GM19239 (cell line): ENCODE data around the gene DNPH1.

ENCODE experiments used
- DNase-seq: peaks from one replicate; pipeline ENCODE4 v3.0.0; 2011; ENCODE audit warnings: low spot score; ENCODE audit not compliant: insufficient read length
- FAIRE-seq: peaks from 2 replicates; lab custom pipeline; 2011; peaks lifted over from hg19 to GRCh38; lab: Jason Lieb, UNC

DNPH1 gene

GRCh38 chr6:43219814-43220213 lies 9.5 kb downstream of the DNPH1 start:
- DNase-seq (no peak), FAIRE-seq (no peak)

- DNase-seq (no peak), FAIRE-seq (no peak)
These were observed 10.2 kb downstream of the DNPH1 start for GRCh38 chr6:43219119-43219518.

- FAIRE-seq (no peak), DNase-seq (no peak)
These were observed 11.9 kb downstream of the DNPH1 start for GRCh38 chr6:43217351-43217750.

- FAIRE-seq (no peak), DNase-seq (no peak)
These were observed 13.1 kb downstream of the DNPH1 start for GRCh38 chr6:43216200-43216599.

- FAIRE-seq = no peak
- DNase-seq = no peak
These were observed 14.2 kb downstream of the DNPH1 start for GRCh38 chr6:43215066-43215465.

GRCh38 chr6:43213431-43213830 lies 15.8 kb downstream of the DNPH1 start:
- FAIRE-seq (no peak), DNase-seq (no peak)

- FAIRE-seq = no peak
- no peak for DNase-seq
These were observed 17.3 kb downstream of the DNPH1 start for GRCh38 chr6:43211955-43212354.

GRCh38 chr6:43207286-43207685 lies 22.0 kb downstream of the DNPH1 start:
- FAIRE-seq (no peak), DNase-seq (no peak)

GRCh38 chr6:43205849-43206248 lies 23.4 kb downstream of the DNPH1 start:
- DNase-seq (no peak), FAIRE-seq (no peak)

- FAIRE-seq = no peak
- DNase-seq = no peak
These were observed 24.8 kb downstream of the DNPH1 start for GRCh38 chr6:43204271-43205105.

GRCh38 chr6:43203718-43204095 lies 25.6 kb downstream of the DNPH1 start:
- FAIRE-seq (no peak), DNase-seq (no peak)

- no peak for FAIRE-seq
These were observed 26.1 kb downstream of the DNPH1 start for GRCh38 chr6:43203029-43203717.

GRCh38 chr6:43202451-43202850 lies 26.8 kb downstream of the DNPH1 start:
- FAIRE-seq (no peak), DNase-seq (no peak)

More at GRCh38 chr6:43203029-43203717, 26.1 kb downstream of the DNPH1 start:
- no peak for DNase-seq

GRCh38 chr6:43200541-43200940 lies 28.7 kb downstream of the DNPH1 start:
- FAIRE-seq (no peak), DNase-seq (no peak)

- FAIRE-seq = no peak
- DNase-seq = no peak
These were observed 29.4 kb downstream of the DNPH1 start for GRCh38 chr6:43199912-43200311.

- no peak for DNase-seq
- no peak for FAIRE-seq
These were observed 32.9 kb downstream of the DNPH1 start for GRCh38 chr6:43196337-43196736.

- no peak for DNase-seq
- FAIRE-seq = no peak
These were observed 35.4 kb downstream of the DNPH1 start for GRCh38 chr6:43193929-43194328.

- no peak for FAIRE-seq
- no peak for DNase-seq
These were observed 36.4 kb downstream of the DNPH1 start for GRCh38 chr6:43192911-43193310.

GRCh38 chr6:43189776-43190304 lies 39.4 kb downstream of the DNPH1 start:
- FAIRE-seq (no peak), DNase-seq (no peak)

- DNase-seq (no peak), FAIRE-seq (no peak)
These were observed 40.9 kb downstream of the DNPH1 start for GRCh38 chr6:43188426-43188825.

GRCh38 chr6:43187821-43188220 lies 41.5 kb downstream of the DNPH1 start:
- DNase-seq (no peak), FAIRE-seq (no peak)
